ENCODE data around the gene RELT.

Gene RELT

DNA sequence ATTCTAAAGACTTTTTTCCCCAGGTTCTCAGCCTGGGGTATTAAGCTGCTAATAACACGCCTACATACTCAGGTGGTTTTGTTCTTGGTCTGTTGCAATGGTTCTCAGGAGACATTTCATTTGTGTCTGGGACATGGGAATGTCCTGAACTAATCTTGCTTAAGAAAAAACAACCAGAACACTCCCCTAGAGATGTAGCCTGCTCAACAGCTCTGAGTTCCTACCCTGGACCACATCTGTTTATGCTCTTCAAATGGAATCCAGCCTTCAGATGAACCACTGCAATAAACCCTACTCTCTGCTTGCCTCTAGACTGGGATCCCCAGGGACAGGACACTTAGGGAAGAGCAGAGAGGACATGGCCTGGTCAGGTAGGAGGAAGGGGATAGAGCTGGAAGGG is 29.9 kb downstream of the RELT start:
- Histone ChIP-seq H4K20me1 (ENCODE audit: control insufficient read depth, insufficient read depth, low read depth, low read length) (no peaks in the 10 kb centered on the region), H3K27ac (ENCODE audit: low read depth, low read length) (no peak overlapping the region), H3K27me3 (ENCODE audit: control insufficient read depth, low read length) (no peaks in the 10 kb centered on the region), H3F3A (ENCODE audit: control insufficient read depth, insufficient read depth) (no peaks in the 10 kb centered on the region; the same call in 1 of the 2 replicates), H3K4me1 (ENCODE audit: control insufficient read depth, low read length) (no peaks in the 10 kb centered on the region), H3K79me2 (ENCODE audit: control insufficient read depth, low read length) (no peaks in the 10 kb centered on the region), H3K4me3 (ENCODE audit: low read length) (no peak overlapping the region), H3K9me3 (ENCODE audit: control insufficient read depth, insufficient read depth, low read length) (no peaks in the 10 kb centered on the region), H3K9me2 (replicated peaks; ENCODE audit: control insufficient read depth, low read length) (no peaks in the 10 kb centered on the region), H3K4me2 (ENCODE audit: low read length) (no peak overlapping the region), H3K36me3 (ENCODE audit: control insufficient read depth, low read length) (peaks cover 39% of the 10 kb centered on the region)
- TF ChIP-seq CTCF (IDR thresholded peaks at IDR 0.05; ENCODE audit: low read depth, low read length, poor library complexity, severe bottlenecking) = no peak

GRCh38 chr11:73406619-73407018 is 30.4 kb downstream of the RELT start:
- Histone ChIP-seq H3K4me3 (ENCODE audit: low read length) (no peak overlapping the region), H3K4me1 (ENCODE audit: control insufficient read depth, low read length) (no peaks in the 10 kb centered on the region), H3K79me2 (ENCODE audit: control insufficient read depth, low read length) (no peaks in the 10 kb centered on the region), H3K9me2 (replicated peaks; ENCODE audit: control insufficient read depth, low read length) (no peaks in the 10 kb centered on the region), H3K27ac (ENCODE audit: low read depth, low read length) (no peak overlapping the region), H3K27me3 (ENCODE audit: control insufficient read depth, low read length) (no peaks in the 10 kb centered on the region), H3K36me3 (ENCODE audit: control insufficient read depth, low read length) (peaks cover 39% of the 10 kb centered on the region), H3K4me2 (ENCODE audit: low read length) (no peak overlapping the region), H4K20me1 (ENCODE audit: control insufficient read depth, insufficient read depth, low read depth, low read length) (no peaks in the 10 kb centered on the region), H3F3A (ENCODE audit: control insufficient read depth, insufficient read depth) (no peaks in the 10 kb centered on the region; the same call in 1 of the 2 replicates), H3K9me3 (ENCODE audit: control insufficient read depth, insufficient read depth, low read length) (no peaks in the 10 kb centered on the region)
- TF ChIP-seq EZH2phosphoT487 (IDR thresholded peaks at IDR 0.05; ENCODE audit: borderline replicate concordance, low read length) (no peak), CTCF (IDR thresholded peaks at IDR 0.05; ENCODE audit: low read depth, low read length, poor library complexity, severe bottlenecking) (no peak)

- Histone ChIP-seq H3K9me2 (replicated peaks; ENCODE audit: control insufficient read depth, low read length) (no peaks in the 10 kb centered on the region), H3K4me3 (ENCODE audit: low read length) (no peak overlapping the region), H3K9me3 (ENCODE audit: control insufficient read depth, insufficient read depth, low read length) (no peaks in the 10 kb centered on the region), H3F3A (ENCODE audit: control insufficient read depth, insufficient read depth) (no peaks in the 10 kb centered on the region; the same call in 1 of the 2 replicates), H3K4me2 (ENCODE audit: low read length) (no peak overlapping the region), H3K36me3 (ENCODE audit: control insufficient read depth, low read length) (peaks cover 36% of the 10 kb centered on the region), H3K4me1 (ENCODE audit: control insufficient read depth, low read length) (no peaks in the 10 kb centered on the region), H3K27me3 (ENCODE audit: control insufficient read depth, low read length) (no peaks in the 10 kb centered on the region), H3K27ac (ENCODE audit: low read depth, low read length) (no peak overlapping the region), H3K79me2 (ENCODE audit: control insufficient read depth, low read length) (no peaks in the 10 kb centered on the region), H4K20me1 (ENCODE audit: control insufficient read depth, insufficient read depth, low read depth, low read length) (no peaks in the 10 kb centered on the region; the same call in 1 of the 2 replicates)
- TF ChIP-seq EZH2phosphoT487 (IDR thresholded peaks at IDR 0.05; ENCODE audit: borderline replicate concordance, low read length) = no peak
Observed at GRCh38 chr11:73409431-73409830, 33.2 kb downstream of the RELT start.

DNA sequence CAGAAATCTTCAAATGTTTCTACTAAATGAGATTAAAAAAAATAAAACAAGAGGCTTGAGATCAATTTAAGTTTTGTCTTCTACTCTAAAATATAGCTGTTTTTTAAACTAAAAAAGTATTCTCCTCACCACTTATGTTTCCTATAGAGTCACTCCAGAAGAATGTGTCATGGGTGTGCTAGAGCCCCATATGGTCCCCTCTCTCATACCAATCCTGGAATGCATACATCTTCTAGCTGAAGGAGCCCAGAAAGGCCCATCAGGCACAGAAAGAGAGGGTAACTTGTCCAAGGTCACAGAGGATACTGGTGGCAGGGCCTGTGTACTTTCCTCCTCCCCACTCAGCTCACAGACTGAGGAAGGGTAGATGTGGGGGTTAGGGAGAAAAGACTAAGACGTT is 34.4 kb downstream of the RELT start:
- Histone ChIP-seq H3K9me2 (replicated peaks; ENCODE audit: control insufficient read depth, low read length) (no peaks in the 10 kb centered on the region), H3K4me2 (ENCODE audit: low read length) (no peak overlapping the region), H3F3A (ENCODE audit: control insufficient read depth, insufficient read depth) (no peaks in the 10 kb centered on the region; the same call in 1 of the 2 replicates), H3K79me2 (ENCODE audit: control insufficient read depth, low read length) (no peaks in the 10 kb centered on the region), H3K36me3 (ENCODE audit: control insufficient read depth, low read length) (peaks cover 28% of the 10 kb centered on the region), H3K4me3 (ENCODE audit: low read length) (no peak overlapping the region), H3K27me3 (ENCODE audit: control insufficient read depth, low read length) (no peaks in the 10 kb centered on the region), H3K27ac (ENCODE audit: low read depth, low read length) (no peak overlapping the region), H3K4me1 (ENCODE audit: control insufficient read depth, low read length) (no peaks in the 10 kb centered on the region), H3K9me3 (ENCODE audit: control insufficient read depth, insufficient read depth, low read length) (no peaks in the 10 kb centered on the region), H4K20me1 (ENCODE audit: control insufficient read depth, insufficient read depth, low read depth, low read length) (no peaks in the 10 kb centered on the region; the same call in 1 of the 2 replicates)
- TF ChIP-seq CTCF (IDR thresholded peaks at IDR 0.05; ENCODE audit: low read depth, low read length, poor library complexity, severe bottlenecking) (no peak), EZH2phosphoT487 (IDR thresholded peaks at IDR 0.05; ENCODE audit: borderline replicate concordance, low read length) (no peak)

Measured in DOHH2 (cell line).